ENCODE results near the gene FRMD4A.

GRCh38 chr10:14020037-14020664, 310.6 kb downstream of the FRMD4A start:
- TF ChIP-seq CTCF (conservative IDR thresholded peaks at IDR 0.05; ENCODE audit: low read depth, low read length) = no peak
- TF ChIP-seq EZH2 (IDR thresholded peaks at IDR 0.05; ENCODE audit: low read length, unreplicated experiment) = no peak
- no peak for TF ChIP-seq EZH2phosphoT487 (IDR thresholded peaks at IDR 0.05; ENCODE audit: borderline replicate concordance, low read length)
